Measurements from ENCODE around the gene KIF19. TPM values are rescaled to one million over a fixed set of nuclear protein-coding genes. Genes with fewer than 3 reads are reported as not detected.

Gene KIF19
- total and polyA plus RNA-seq, 2 of the 4 experiments (the other 2 are of a cell fraction) = not detected

DNA sequence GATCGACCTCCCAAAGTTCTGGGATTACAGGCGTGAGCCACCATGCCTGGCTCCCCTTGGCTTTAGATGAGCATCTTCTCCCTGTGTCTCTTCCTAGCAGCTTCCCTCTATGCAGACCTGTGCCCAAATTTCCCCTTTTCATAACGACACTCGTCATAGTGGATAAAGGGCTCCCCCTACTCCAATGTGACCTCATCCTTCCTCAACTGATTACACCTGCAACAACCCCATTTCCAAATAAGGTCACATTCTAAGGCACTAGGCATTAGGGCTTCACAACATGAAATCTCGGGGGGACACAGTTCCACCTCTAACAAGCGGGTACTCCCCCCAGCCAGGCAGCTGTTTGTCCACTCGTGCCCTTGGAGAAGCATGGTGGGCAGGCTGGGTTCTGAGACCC is 10.3 kb downstream of the KIF19 start:
- TF ChIP-seq POLR2A (IDR thresholded peaks at IDR 0.05; ENCODE audit: low read depth, low read length) (no peak), MXI1 (IDR thresholded peaks at IDR 0.05; ENCODE audit: borderline replicate concordance, low read depth, low read length) (no peak), SMC3 (IDR thresholded peaks at IDR 0.05; ENCODE audit: low read depth, low read length) (no peak), MAZ (IDR thresholded peaks at IDR 0.05; ENCODE audit: borderline replicate concordance, low read depth, low read length) (no peak)
- TF ChIP-seq, protein P1, sequence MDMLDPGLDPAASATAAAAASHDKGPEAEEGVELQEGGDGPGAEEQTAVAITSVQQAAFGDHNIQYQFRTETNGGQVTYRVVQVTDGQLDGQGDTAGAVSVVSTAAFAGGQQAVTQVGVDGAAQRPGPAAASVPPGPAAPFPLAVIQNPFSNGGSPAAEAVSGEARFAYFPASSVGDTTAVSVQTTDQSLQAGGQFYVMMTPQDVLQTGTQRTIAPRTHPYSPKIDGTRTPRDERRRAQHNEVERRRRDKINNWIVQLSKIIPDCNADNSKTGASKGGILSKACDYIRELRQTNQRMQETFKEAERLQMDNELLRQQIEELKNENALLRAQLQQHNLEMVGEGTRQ (IDR thresholded peaks at IDR 0.05; ENCODE audit: low read depth, low read length) = no peak
- TF ChIP-seq, protein P2, sequence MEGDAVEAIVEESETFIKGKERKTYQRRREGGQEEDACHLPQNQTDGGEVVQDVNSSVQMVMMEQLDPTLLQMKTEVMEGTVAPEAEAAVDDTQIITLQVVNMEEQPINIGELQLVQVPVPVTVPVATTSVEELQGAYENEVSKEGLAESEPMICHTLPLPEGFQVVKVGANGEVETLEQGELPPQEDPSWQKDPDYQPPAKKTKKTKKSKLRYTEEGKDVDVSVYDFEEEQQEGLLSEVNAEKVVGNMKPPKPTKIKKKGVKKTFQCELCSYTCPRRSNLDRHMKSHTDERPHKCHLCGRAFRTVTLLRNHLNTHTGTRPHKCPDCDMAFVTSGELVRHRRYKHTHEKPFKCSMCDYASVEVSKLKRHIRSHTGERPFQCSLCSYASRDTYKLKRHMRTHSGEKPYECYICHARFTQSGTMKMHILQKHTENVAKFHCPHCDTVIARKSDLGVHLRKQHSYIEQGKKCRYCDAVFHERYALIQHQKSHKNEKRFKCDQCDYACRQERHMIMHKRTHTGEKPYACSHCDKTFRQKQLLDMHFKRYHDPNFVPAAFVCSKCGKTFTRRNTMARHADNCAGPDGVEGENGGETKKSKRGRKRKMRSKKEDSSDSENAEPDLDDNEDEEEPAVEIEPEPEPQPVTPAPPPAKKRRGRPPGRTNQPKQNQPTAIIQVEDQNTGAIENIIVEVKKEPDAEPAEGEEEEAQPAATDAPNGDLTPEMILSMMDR (conservative IDR thresholded peaks at IDR 0.05; ENCODE audit: low read depth, low read length) = no peak
- Histone ChIP-seq H3K9me1 (ENCODE audit: insufficient read depth, low read length) (no peaks in the 10 kb centered on the region), H4K5ac (ENCODE audit: low read depth, low read length) (no peak overlapping the region), H2AK5ac (ENCODE audit: low read depth, low read length) (no peak overlapping the region), H4K91ac (ENCODE audit: insufficient read depth, low read depth, low read length) (no peak overlapping the region), H3K9ac (ENCODE audit: low read depth, low read length) (no peak overlapping the region), H3K4me2 (ENCODE audit: low read depth, low read length) (no peak overlapping the region), H3K4me3 (ENCODE audit: insufficient read depth, low read depth, low read length) (no peak overlapping the region), H4K8ac (ENCODE audit: low read depth in 2 of 2, low read length in 2 of 2) (no peak overlapping the region), H4K20me1 (ENCODE audit: insufficient read depth, low read length) (no peaks in the 10 kb centered on the region), H2BK20ac (ENCODE audit: low read depth, low read length) (no peak overlapping the region), H3K56ac (ENCODE audit: extremely low read depth, insufficient read depth, low read length) (no peak overlapping the region), H2AK9ac (replicated peaks; ENCODE audit: low read depth, low read length, poor library complexity) (no peak overlapping the region), H3K14ac (replicated peaks; ENCODE audit: low read depth, low read length) (no peak overlapping the region), H3K36me3 (ENCODE audit: control insufficient read depth, insufficient read depth, low read length) (no peaks in the 10 kb centered on the region), H3K4me1 (ENCODE audit: control insufficient read depth, insufficient read depth, low read length) (no peaks in the 10 kb centered on the region), H3K27ac (ENCODE audit: insufficient read depth, low read length) (no peak overlapping the region), H2AFZ (replicated peaks; ENCODE audit: low read length, poor library complexity) (no peak overlapping the region), H2BK120ac (ENCODE audit: low read depth, low read length) (no peak overlapping the region), H2BK15ac (ENCODE audit: low read depth, low read length) (no peak overlapping the region), H3K79me1 (ENCODE audit: low read depth in 1 of 2, low read length in 2 of 2) (no peaks in the 10 kb centered on the region), H2BK5ac (ENCODE audit: low read depth, low read length, poor library complexity, severe bottlenecking) (no peak overlapping the region), H3K4ac (ENCODE audit: low read depth, low read length) (no peak overlapping the region), H3K9me3 (ENCODE audit: control insufficient read depth, insufficient read depth, low read length) (no peaks in the 10 kb centered on the region), H3K27me3 (ENCODE audit: control insufficient read depth, insufficient read depth, low read length) (no peaks in the 10 kb centered on the region), H3K18ac (ENCODE audit: low read depth, low read length) (no peak overlapping the region), H3K23ac (ENCODE audit: low read depth, low read length) (no peak overlapping the region)
- no TSS peak for BruUV-seq (replicated peaks)
- ChIA-PET POLR2A (ENCODE audit: unreplicated experiment) (no interaction called here), CTCF (no interaction called here)
- ATAC-seq (ENCODE audit: low read depth) (no peak), DNase-seq (no peak)
- dilution Hi-C loops (cut with HindIII; ENCODE audit: low sequenced_read_pairs, unreplicated experiment) = no loop called here
- intact Hi-C loops (cut with micrococcal nuclease) = no loop called here
- WGBS, 2 experiments (ENCODE audit: extremely low coverage in 2 of 2, insufficient read length in 1 of 2) = 83% methylated on average over 1 of the region's 7 CpGs; no CpG with 5 or more reads in 1 of the 2 experiments
- in situ Hi-C loops (cut with MboI; ENCODE audit: low sequenced_read_pairs) = no loop called here
